Fibroblast of pulmonary artery (primary cell): ENCODE data around the gene DEDD.

ENCODE experiments used
- DNase-seq: peaks from one replicate; pipeline ENCODE4 v3.0.0-alpha.2; 2010; ENCODE audit warnings: low read depth
- H3K4me3 ChIP-seq: replicated peaks from 2 replicates; pipeline ENCODE4 v1.5.1; 2011; ENCODE audit warnings: low read depth, mild to moderate bottlenecking, control low read depth, low read length, moderate library complexity
- CTCF ChIP-seq: IDR thresholded peaks from 2 replicates; pipeline ENCODE4 v1.5.1; 2011; ENCODE audit warnings: mild to moderate bottlenecking, control low read depth, low read length, inconsistent platforms; ENCODE audit errors: missing control alignments

The DEDD gene

GRCh38 chr1:161176468-161177111 lies 44.1 kb upstream of the DEDD start:
- TF ChIP-seq CTCF, result no peak
- H3K4me3 ChIP-seq, result peak overlapping the region; percentile 98
- no peak for DNase-seq

GRCh38 chr1:161175771-161176453 lies 43.4 kb upstream of the DEDD start:
- no peak for TF ChIP-seq CTCF
- peak overlapping the region; percentile 98 for H3K4me3 ChIP-seq
- DNase-seq, result no peak

GRCh38 chr1:161174911-161175310 lies 42.4 kb upstream of the DEDD start:
- TF ChIP-seq CTCF, result no peak
- H3K4me3 ChIP-seq, result no peak overlapping the region
- no peak for DNase-seq

GRCh38 chr1:161173711-161174110 lies 41.2 kb upstream of the DEDD start:
- no peak for DNase-seq
- H3K4me3 ChIP-seq, result no peak overlapping the region
- TF ChIP-seq CTCF, result no peak

- no peak for TF ChIP-seq CTCF
- no peak overlapping the region for H3K4me3 ChIP-seq
- peak; percentile 86 for DNase-seq
Measured at GRCh38 chr1:161172776-161173376, 40.4 kb upstream of the DEDD start.

- no peak for TF ChIP-seq CTCF
- DNase-seq, result no peak
- H3K4me3 ChIP-seq, result no peak overlapping the region
Measured at GRCh38 chr1:161172349-161172748, 39.9 kb upstream of the DEDD start.
